Measurements from ENCODE around the gene ZMYND10. TPM values are rescaled to one million over a fixed set of nuclear protein-coding genes. Genes with fewer than 3 reads are reported as not detected.

The ZMYND10 gene
- polyA plus RNA-seq, 1 donor (not counting 4 experiments of a cell fraction or from before 2014, with no cell fraction given): 0.21 TPM

GRCh38 chr3:50381383-50381782, 35.9 kb upstream of the ZMYND10 start:
- Histone ChIP-seq H4K20me1 (ENCODE audit: control insufficient read depth, extremely low read depth, insufficient read depth, low read length) (peaks cover 3% of the 10 kb centered on the region), H3K36me3 (ENCODE audit: control insufficient read depth in 2 of 2, extremely low read depth in 1 of 2, insufficient read depth in 2 of 2, low read length in 2 of 2) (no peaks in the 10 kb centered on the region), H3K4me3 (ENCODE audit: control insufficient read depth in 2 of 3, extremely low read depth in 1 of 3, insufficient read depth in 2 of 3, low read depth in 1 of 3, low read length in 3 of 3) (no peak overlapping the region), H3K4me2 (ENCODE audit: control insufficient read depth, extremely low read depth, insufficient read depth, low read depth, low read length) (no peak overlapping the region), H3K9me1 (ENCODE audit: control insufficient read depth, extremely low read depth, insufficient read depth, low read length) (no peaks in the 10 kb centered on the region), H3K27ac (ENCODE audit: control insufficient read depth, insufficient read depth, low read length) (no peak overlapping the region), H3K27me3 (ENCODE audit: control insufficient read depth, extremely low read depth, insufficient read depth, low read length) (peaks cover 11% of the 10 kb centered on the region), H3K79me2 (ENCODE audit: control insufficient read depth, insufficient read depth, low read length) (no peaks in the 10 kb centered on the region), H3K4me1 (ENCODE audit: control insufficient read depth, extremely low read depth, insufficient read depth, low read length) (no peaks in the 10 kb centered on the region), H3K9ac (ENCODE audit: control insufficient read depth, extremely low read depth, insufficient read depth, low read length) (no peak overlapping the region), H3K9me3 (ENCODE audit: control insufficient read depth, low read depth, low read length) (no peaks in the 10 kb centered on the region), H2AFZ (ENCODE audit: control insufficient read depth, low read length) (no peak overlapping the region)
- no peak for TF ChIP-seq EZH2 (IDR thresholded peaks at IDR 0.05; ENCODE audit: low read length)
- DNase-seq (ENCODE audit: low read depth, low spot score) (no peak), FAIRE-seq (no peak)
- dilution Hi-C loops (cut with MboI; ENCODE audit: extremely low pct_ligation_motif_present, low sequenced_read_pairs): no loop called here

DNA sequence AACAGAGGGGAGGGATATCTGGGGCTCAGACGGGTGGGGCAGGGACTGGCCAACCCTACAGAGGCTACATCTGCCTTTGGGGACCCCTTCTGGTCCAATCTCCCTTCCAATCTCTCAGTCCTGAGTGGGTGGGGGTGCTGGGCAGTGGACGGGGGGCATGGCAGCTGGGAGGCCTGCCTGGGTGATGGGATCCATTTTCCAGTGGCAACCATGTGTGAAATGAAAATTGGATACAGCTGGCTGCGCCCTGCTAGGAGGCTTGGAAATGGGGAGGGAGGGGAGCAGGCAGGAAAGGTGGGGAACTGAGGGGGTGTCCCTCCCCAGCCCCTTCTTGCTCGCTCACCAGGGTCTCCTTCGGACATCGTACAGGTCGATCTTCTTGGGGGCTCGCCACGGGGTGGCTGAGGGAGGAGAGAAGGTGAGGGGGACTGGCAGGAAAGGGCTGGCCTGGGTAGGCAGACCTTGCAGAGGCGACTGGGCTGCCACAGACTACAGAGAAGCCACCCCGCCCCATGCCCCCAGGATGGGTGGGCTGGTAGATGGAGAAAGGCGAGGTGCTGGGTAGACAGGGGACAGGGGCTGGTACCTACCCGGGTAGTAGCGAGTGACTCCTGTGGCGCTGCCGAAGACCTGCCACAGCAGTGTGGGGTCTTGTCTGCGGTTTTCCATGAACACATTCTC, 35.0 kb upstream of the ZMYND10 start:
- H3K4me2 ChIP-seq (ENCODE audit: control insufficient read depth, extremely low read depth, insufficient read depth, low read depth, low read length): no peak overlapping the region
- dilution Hi-C loops (cut with MboI; ENCODE audit: extremely low pct_ligation_motif_present, low sequenced_read_pairs): no loop called here
- no peaks in the 10 kb centered on the region for H3K79me2 ChIP-seq (ENCODE audit: control insufficient read depth, insufficient read depth, low read length)
- no peaks in the 10 kb centered on the region for H3K9me1 ChIP-seq (ENCODE audit: control insufficient read depth, extremely low read depth, insufficient read depth, low read length)
- H4K20me1 ChIP-seq (ENCODE audit: control insufficient read depth, extremely low read depth, insufficient read depth, low read length): peaks cover 3% of the 10 kb centered on the region
- no peak for TF ChIP-seq EZH2 (IDR thresholded peaks at IDR 0.05; ENCODE audit: low read length)
- TF ChIP-seq, protein P1, sequence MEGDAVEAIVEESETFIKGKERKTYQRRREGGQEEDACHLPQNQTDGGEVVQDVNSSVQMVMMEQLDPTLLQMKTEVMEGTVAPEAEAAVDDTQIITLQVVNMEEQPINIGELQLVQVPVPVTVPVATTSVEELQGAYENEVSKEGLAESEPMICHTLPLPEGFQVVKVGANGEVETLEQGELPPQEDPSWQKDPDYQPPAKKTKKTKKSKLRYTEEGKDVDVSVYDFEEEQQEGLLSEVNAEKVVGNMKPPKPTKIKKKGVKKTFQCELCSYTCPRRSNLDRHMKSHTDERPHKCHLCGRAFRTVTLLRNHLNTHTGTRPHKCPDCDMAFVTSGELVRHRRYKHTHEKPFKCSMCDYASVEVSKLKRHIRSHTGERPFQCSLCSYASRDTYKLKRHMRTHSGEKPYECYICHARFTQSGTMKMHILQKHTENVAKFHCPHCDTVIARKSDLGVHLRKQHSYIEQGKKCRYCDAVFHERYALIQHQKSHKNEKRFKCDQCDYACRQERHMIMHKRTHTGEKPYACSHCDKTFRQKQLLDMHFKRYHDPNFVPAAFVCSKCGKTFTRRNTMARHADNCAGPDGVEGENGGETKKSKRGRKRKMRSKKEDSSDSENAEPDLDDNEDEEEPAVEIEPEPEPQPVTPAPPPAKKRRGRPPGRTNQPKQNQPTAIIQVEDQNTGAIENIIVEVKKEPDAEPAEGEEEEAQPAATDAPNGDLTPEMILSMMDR (optimal IDR thresholded peaks at IDR 0.05 in 1 of 3, IDR thresholded peaks at IDR 0.05 in 1 of 3, conservative IDR thresholded peaks at IDR 0.05 in 1 of 3; ENCODE audit: extremely low read depth in 1 of 3, insufficient read depth in 2 of 3, low read length in 3 of 3): no peak
- H3K4me1 ChIP-seq (ENCODE audit: control insufficient read depth, extremely low read depth, insufficient read depth, low read length): no peaks in the 10 kb centered on the region
- H3K27me3 ChIP-seq (ENCODE audit: control insufficient read depth, extremely low read depth, insufficient read depth, low read length): peaks cover 4% of the 10 kb centered on the region
- FAIRE-seq (no peak), DNase-seq (ENCODE audit: low read depth, low spot score) (no peak)
- H3K27ac ChIP-seq (ENCODE audit: control insufficient read depth, insufficient read depth, low read length): no peak overlapping the region
- no peaks in the 10 kb centered on the region for H3K36me3 ChIP-seq (ENCODE audit: control insufficient read depth in 2 of 2, extremely low read depth in 1 of 2, insufficient read depth in 2 of 2, low read length in 2 of 2)
- no peak overlapping the region for H3K9ac ChIP-seq (ENCODE audit: control insufficient read depth, extremely low read depth, insufficient read depth, low read length)
- H3K9me3 ChIP-seq (ENCODE audit: control insufficient read depth, low read depth, low read length): no peaks in the 10 kb centered on the region
- no peak overlapping the region for H3K4me3 ChIP-seq (ENCODE audit: control insufficient read depth in 2 of 3, extremely low read depth in 1 of 3, insufficient read depth in 2 of 3, low read depth in 1 of 3, low read length in 3 of 3)
- no peak overlapping the region for H2AFZ ChIP-seq (ENCODE audit: control insufficient read depth, low read length)

DNA sequence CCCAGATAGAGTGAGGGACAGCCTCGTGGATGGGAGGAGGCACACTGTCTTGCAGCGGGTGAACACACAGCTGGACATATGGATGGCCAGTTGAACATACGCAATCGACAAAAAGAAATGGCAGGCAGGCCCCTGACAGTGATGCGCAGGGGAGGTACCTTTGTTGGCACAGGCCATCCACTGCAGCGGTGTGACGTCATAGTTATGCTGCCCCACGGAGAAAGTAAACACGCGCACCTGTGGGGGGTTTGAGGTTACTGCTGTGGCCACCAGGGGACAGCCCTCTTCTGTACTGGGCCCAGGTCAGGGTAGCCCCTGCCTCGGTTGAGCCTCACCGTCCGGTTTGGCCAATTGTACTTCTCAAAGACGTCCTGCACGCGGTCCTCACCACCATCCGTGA, 33.2 kb upstream of the ZMYND10 start:
- H3K4me3 ChIP-seq (ENCODE audit: control insufficient read depth in 2 of 3, extremely low read depth in 1 of 3, insufficient read depth in 2 of 3, low read depth in 1 of 3, low read length in 3 of 3): no peak overlapping the region
- TF ChIP-seq, protein P1 (optimal IDR thresholded peaks at IDR 0.05 in 1 of 3, IDR thresholded peaks at IDR 0.05 in 1 of 3, conservative IDR thresholded peaks at IDR 0.05 in 1 of 3; ENCODE audit: extremely low read depth in 1 of 3, insufficient read depth in 2 of 3, low read length in 3 of 3): no peak
- TF ChIP-seq EZH2 (IDR thresholded peaks at IDR 0.05; ENCODE audit: low read length): no peak
- H2AFZ ChIP-seq (ENCODE audit: control insufficient read depth, low read length): no peak overlapping the region
- no peaks in the 10 kb centered on the region for H3K79me2 ChIP-seq (ENCODE audit: control insufficient read depth, insufficient read depth, low read length)
- DNase-seq (ENCODE audit: low read depth, low spot score): no peak
- H3K9me3 ChIP-seq (ENCODE audit: control insufficient read depth, low read depth, low read length): no peaks in the 10 kb centered on the region
- H3K36me3 ChIP-seq (ENCODE audit: control insufficient read depth in 2 of 2, extremely low read depth in 1 of 2, insufficient read depth in 2 of 2, low read length in 2 of 2): no peaks in the 10 kb centered on the region
- no peaks in the 10 kb centered on the region for H3K4me1 ChIP-seq (ENCODE audit: control insufficient read depth, extremely low read depth, insufficient read depth, low read length)
- no peaks in the 10 kb centered on the region for H3K9me1 ChIP-seq (ENCODE audit: control insufficient read depth, extremely low read depth, insufficient read depth, low read length)
- no peak for FAIRE-seq
- H3K27ac ChIP-seq (ENCODE audit: control insufficient read depth, insufficient read depth, low read length): no peak overlapping the region
- no peak overlapping the region for H3K4me2 ChIP-seq (ENCODE audit: control insufficient read depth, extremely low read depth, insufficient read depth, low read depth, low read length)
- H4K20me1 ChIP-seq (ENCODE audit: control insufficient read depth, extremely low read depth, insufficient read depth, low read length): peaks cover 3% of the 10 kb centered on the region
- dilution Hi-C loops (cut with MboI; ENCODE audit: extremely low pct_ligation_motif_present, low sequenced_read_pairs): no loop called here
- no peaks in the 10 kb centered on the region for H3K27me3 ChIP-seq (ENCODE audit: control insufficient read depth, extremely low read depth, insufficient read depth, low read length)
- no peak overlapping the region for H3K9ac ChIP-seq (ENCODE audit: control insufficient read depth, extremely low read depth, insufficient read depth, low read length)
